ENCODE data around the gene MYBBP1A.
"Not testable (repeated sequence)": the region's sequence is repeated elsewhere in the genome, so short reads cannot be mapped to it uniquely, and the experiment has no call there.

MYBBP1A gene, protein sequence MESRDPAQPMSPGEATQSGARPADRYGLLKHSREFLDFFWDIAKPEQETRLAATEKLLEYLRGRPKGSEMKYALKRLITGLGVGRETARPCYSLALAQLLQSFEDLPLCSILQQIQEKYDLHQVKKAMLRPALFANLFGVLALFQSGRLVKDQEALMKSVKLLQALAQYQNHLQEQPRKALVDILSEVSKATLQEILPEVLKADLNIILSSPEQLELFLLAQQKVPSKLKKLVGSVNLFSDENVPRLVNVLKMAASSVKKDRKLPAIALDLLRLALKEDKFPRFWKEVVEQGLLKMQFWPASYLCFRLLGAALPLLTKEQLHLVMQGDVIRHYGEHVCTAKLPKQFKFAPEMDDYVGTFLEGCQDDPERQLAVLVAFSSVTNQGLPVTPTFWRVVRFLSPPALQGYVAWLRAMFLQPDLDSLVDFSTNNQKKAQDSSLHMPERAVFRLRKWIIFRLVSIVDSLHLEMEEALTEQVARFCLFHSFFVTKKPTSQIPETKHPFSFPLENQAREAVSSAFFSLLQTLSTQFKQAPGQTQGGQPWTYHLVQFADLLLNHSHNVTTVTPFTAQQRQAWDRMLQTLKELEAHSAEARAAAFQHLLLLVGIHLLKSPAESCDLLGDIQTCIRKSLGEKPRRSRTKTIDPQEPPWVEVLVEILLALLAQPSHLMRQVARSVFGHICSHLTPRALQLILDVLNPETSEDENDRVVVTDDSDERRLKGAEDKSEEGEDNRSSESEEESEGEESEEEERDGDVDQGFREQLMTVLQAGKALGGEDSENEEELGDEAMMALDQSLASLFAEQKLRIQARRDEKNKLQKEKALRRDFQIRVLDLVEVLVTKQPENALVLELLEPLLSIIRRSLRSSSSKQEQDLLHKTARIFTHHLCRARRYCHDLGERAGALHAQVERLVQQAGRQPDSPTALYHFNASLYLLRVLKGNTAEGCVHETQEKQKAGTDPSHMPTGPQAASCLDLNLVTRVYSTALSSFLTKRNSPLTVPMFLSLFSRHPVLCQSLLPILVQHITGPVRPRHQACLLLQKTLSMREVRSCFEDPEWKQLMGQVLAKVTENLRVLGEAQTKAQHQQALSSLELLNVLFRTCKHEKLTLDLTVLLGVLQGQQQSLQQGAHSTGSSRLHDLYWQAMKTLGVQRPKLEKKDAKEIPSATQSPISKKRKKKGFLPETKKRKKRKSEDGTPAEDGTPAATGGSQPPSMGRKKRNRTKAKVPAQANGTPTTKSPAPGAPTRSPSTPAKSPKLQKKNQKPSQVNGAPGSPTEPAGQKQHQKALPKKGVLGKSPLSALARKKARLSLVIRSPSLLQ (N-terminal part only)

DNA sequence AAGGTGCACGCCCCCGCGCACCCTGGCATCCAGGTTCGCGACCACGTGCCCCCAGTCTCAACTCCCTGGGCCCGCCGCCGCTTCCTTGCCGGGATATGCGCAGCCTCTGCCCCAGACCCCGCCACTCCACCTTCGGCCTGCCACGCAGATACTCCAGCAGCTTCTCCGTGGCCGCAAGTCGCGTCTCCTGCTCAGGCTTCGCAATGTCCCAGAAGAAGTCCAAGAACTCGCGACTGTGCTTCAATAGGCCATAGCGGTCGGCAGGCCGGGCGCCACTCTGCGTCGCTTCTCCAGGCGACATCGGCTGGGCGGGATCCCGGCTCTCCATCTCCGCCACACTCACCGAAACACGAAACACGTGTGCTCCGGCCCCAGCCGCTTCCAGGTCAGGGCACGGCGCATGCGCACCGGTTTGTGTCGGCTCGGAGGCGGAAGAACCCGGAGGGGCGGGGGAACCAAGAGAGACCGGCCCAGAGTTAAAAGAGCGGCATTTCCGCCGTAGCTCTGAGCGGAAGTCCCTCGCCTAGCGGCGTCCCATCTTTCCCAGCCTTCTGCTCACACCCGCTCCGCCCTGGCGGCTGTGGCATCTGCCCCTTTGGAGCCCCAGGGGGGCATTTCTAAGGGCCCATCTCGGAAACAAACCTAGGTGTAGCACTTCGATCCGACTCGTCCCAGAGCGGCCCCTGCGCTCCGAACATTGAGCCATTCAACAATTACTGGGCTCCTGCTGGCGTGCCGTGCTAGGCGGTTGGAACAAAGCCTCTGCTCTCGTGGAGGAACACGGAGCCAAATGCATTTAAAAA lies at the start of gene MYBBP1A:
Gene MYBBP1A (minus strand): TSS at position 388 of the 803 bp plus-strand sequence. CDS start 60 bp downstream, at position 328.
- DNase-seq (ENCODE audit: low spot score), result peak; percentile 96

DNA sequence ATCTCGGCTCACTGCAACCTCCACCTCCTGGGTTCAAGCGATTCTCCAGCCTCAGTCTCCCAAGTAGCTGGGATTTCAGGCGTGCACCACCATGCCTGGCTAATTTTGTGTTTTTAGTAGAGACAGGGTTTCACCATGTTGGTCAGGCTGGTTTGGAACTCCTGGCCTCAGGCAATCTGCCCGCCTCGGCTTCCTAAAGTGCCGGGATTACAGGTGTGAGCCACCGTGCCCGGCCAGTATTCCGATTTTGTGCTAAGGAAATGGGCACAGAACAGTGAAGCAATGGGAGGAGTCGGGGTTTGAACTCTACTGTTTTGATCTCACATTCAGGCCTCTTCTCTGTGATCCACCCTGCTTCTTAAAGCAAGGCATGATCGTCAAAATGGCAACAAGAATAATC lies 49.6 kb upstream of the MYBBP1A start:
- DNase-seq (ENCODE audit: low spot score), result not testable (repeated sequence)

GRCh38 chr17:4604111-4604644 lies 49.0 kb upstream of the MYBBP1A start:
- peak; percentile 19 for DNase-seq (ENCODE audit: low spot score)

DNA sequence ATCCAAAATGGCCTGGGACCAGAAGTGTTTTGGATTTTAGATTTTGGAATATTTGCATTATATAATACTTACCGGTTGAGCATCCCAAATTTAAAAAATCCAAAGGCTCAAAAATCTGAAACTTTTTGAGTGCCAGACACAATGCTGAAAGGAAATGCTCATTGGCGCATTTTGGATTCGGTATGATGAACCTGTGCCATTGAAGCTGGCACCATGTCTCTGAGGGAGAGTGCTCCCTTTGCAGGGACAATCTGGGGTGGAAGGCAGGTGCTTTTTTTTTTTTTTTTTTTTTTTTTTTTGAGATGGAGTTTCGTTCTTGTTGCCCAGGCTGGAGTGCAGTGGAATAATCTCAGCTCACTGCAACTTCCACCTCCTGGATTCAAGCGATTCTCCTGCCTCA lies 46.9 kb upstream of the MYBBP1A start:
- DNase-seq (ENCODE audit: low spot score), result no peak

- DNase-seq (ENCODE audit: low spot score), result no peak
Measured at GRCh38 chr17:4601326-4601725, 46.1 kb upstream of the MYBBP1A start.

- DNase-seq (ENCODE audit: low spot score), result no peak
Measured at GRCh38 chr17:4600563-4600962, 45.4 kb upstream of the MYBBP1A start.

GRCh38 chr17:4599505-4600281 lies 44.5 kb upstream of the MYBBP1A start:
- no peak for DNase-seq (ENCODE audit: low spot score)

GRCh38 chr17:4598776-4599504 lies 43.8 kb upstream of the MYBBP1A start:
- DNase-seq (ENCODE audit: low spot score), result no peak

- DNase-seq (ENCODE audit: low spot score), result no peak
Measured at GRCh38 chr17:4597975-4598374, 42.8 kb upstream of the MYBBP1A start.

DNA sequence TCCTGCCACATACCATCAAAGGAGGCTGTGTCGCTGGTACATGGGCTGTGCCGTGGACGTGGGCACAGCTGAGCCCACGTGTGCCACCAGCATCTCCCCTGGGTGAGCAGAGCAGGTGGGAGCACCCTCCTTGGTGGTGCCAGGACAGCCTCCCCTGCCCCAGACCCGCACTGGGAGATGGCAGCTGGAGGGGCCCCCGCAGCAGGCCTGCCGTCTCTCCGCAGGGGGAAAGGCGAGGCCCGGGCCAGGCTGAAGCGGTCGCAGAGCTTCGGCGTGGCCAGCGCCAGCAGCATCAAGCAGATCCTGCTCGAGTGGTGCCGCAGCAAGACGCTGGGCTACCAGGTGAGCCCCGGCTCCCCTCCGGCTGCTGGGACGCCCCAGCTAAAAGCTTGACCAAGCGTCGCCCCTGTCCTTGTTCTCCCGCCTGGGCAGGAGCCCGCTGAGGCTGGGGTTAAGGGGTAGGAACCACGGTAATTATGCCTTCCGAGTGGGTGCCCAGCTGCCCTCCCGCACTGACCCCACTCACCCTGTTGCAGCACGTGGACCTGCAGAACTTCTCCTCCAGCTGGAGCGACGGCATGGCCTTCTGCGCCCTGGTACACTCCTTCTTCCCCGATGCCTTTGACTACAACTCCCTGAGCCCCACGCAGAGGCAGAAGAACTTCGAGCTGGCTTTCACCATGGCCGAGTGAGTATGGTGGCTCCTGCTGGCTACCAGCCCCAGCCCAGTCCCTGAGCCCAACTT lies 41.6 kb upstream of the MYBBP1A start:
- DNase-seq (ENCODE audit: low spot score), result no peak

- DNase-seq (ENCODE audit: low spot score), result not testable (repeated sequence)
Measured at GRCh38 chr17:4595685-4596342, 40.6 kb upstream of the MYBBP1A start.

- DNase-seq (ENCODE audit: low spot score), result no peak
Measured at GRCh38 chr17:4594931-4595684, 39.9 kb upstream of the MYBBP1A start.

- DNase-seq (ENCODE audit: low spot score), result no peak
Measured at GRCh38 chr17:4594406-4594805, 39.2 kb upstream of the MYBBP1A start.

DNA sequence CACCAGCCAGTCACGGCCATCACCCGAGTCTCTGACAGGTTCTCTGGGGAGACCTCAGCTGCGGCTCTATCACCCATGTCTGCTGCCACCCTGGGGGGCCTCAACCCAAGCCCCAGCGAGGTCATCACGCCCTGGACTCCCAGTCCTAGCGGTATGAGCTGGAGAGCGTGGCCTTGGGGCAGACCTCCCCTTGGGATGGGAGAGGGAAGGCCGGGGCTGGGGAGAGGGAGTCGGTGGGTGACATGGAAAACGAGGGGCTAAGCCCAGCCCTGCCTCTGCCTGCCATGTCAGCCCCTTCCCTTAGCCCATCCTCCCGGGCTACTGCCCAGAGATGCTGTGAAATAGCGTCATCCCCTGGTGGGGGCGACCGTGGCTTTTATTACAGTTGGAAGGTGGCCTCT lies 37.8 kb upstream of the MYBBP1A start:
- DNase-seq (ENCODE audit: low spot score), result no peak

DNA sequence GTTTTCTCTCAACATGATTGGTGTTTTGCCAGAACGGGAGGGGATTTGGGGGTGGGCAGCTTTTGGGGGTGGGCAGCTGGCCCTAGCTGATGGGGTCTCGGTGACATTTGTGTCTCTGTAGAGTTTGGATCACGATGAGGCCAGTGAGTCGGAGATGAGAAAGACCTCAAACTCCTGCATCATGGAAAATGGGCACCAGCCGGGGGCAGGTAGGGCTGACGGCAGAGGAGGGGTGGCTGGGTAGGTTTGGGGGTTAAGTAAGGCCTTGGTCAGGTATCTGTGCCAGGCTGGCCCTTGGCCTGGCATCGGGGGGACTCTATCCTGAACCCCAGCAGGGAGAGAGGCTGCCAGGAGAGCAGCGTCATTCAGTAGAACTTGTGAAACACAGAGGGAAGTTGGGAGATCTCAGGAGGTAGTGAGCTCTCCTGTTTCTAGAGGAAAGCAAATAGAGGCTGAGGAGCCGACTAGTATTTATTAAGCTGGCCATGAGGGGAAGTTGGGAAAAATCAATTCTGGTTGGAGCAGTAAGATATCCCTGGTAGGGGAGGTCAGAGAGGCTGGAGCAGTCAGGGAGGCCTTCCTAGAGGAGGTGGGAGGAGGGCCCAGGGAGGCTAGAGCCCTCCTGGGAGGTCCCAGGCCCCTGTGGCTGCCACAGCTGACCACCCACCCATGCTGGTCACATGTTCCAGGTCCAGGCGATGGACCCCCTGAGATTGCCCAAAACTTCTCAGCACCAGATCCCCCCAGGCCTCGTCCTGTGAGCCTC lies 37.2 kb upstream of the MYBBP1A start:
- DNase-seq (ENCODE audit: low spot score), result no peak

- DNase-seq (ENCODE audit: low spot score), result peak; percentile 53
Measured at GRCh38 chr17:4591529-4591928, 36.3 kb upstream of the MYBBP1A start.

All from kidney tubule cell (primary cell).